Uterus (tissue), 2 donors: ENCODE results near the gene VAMP2.

Experiments used
- CTCF ChIP-seq, 4 experiments: fragments of 200-600 bp in 2 of 4; fragments of 450-650 bp in 2 of 4; sonication (generic) in 2 of 4; IDR thresholded peaks; one replicate each; pipeline ENCODE4 v1.5.1; 2016 to 2019; ENCODE audit warnings: antibody characterized with exemption in 4 of 4, mild to moderate bottlenecking in 2 of 4, moderate library complexity in 1 of 4
- POLR2A ChIP-seq, 2 donors: fragments of 450-650 bp; IDR thresholded peaks; one replicate each; pipeline ENCODE4 v1.6.1; 2016; ENCODE audit warnings: antibody characterized with exemption in 2 of 2, mild to moderate bottlenecking in 1 of 2, moderate library complexity in 1 of 2

- TF ChIP-seq CTCF (IDR thresholded peaks at IDR 0.05) (no peak), POLR2A (IDR thresholded peaks at IDR 0.05) (no peak)
Measured at GRCh38 chr17:8125947-8126490, 36.7 kb downstream of the VAMP2 start.
